GM19193 (cell line): Measurements from ENCODE around the gene MACIR.

Source experiments
- POLR2A ChIP-seq: IDR thresholded peaks from 4 replicates; pipeline ENCODE4 v1.6.1; 2011; ENCODE audit not compliant: insufficient read depth, insufficient read length; ENCODE audit errors: extremely low read depth

The MACIR gene

GRCh38 chr5:103234239-103234975, 24.2 kb upstream of the MACIR start:
- TF ChIP-seq POLR2A: no peak

- TF ChIP-seq POLR2A: no peak
Measured at GRCh38 chr5:103235891-103236290, 22.7 kb upstream of the MACIR start.

- no peak for TF ChIP-seq POLR2A
Measured at GRCh38 chr5:103237778-103238177, 20.8 kb upstream of the MACIR start.

- TF ChIP-seq POLR2A: no peak
Measured at GRCh38 chr5:103243665-103244064, 14.9 kb upstream of the MACIR start.

- TF ChIP-seq POLR2A: no peak
Measured at GRCh38 chr5:103244398-103244797, 14.2 kb upstream of the MACIR start.

GRCh38 chr5:103245761-103246160, 12.8 kb upstream of the MACIR start:
- TF ChIP-seq POLR2A: no peak

GRCh38 chr5:103247118-103247517, 11.4 kb upstream of the MACIR start:
- TF ChIP-seq POLR2A: no peak

- no peak for TF ChIP-seq POLR2A
Measured at GRCh38 chr5:103249068-103249467, 9.5 kb upstream of the MACIR start.

- no peak for TF ChIP-seq POLR2A
Measured at GRCh38 chr5:103254921-103255320, 3.6 kb upstream of the MACIR start.

GRCh38 chr5:103255691-103256090, 2.9 kb upstream of the MACIR start:
- no peak for TF ChIP-seq POLR2A

- no peak for TF ChIP-seq POLR2A
Measured at GRCh38 chr5:103256178-103256577, 2.4 kb upstream of the MACIR start.

- TF ChIP-seq POLR2A: peak; percentile 53
Measured at GRCh38 chr5:103258957-103259704, 568 bp downstream of the MACIR start.

- no peak for TF ChIP-seq POLR2A
Measured at GRCh38 chr5:103259705-103260355, 1.3 kb downstream of the MACIR start.

GRCh38 chr5:103260951-103261350, 2.4 kb downstream of the MACIR start:
- no peak for TF ChIP-seq POLR2A

GRCh38 chr5:103262422-103262871, 3.9 kb downstream of the MACIR start:
- TF ChIP-seq POLR2A: no peak
